GM23338 (cell line): ENCODE results near the gene SMIM35. TPM values are rescaled to one million over a fixed set of nuclear protein-coding genes. Genes with fewer than 3 reads are reported as not detected.
A peak's percentile ranks its signal among the peaks of the same experiment; 100 is the strongest.

ENCODE experiments used
- ATAC-seq: fragments of 200-7000 bp; cut with Tn5 transposase; 3 replicates; pipeline ENCODE4 v1.9.1; 2020
- DNase-seq: peaks from one replicate; pipeline ENCODE4 v3.0.0-alpha.2; 2015; ENCODE audit warnings: low spot score
- H2AFZ ChIP-seq: fragments of 200-600 bp; sonication (generic); 2 replicates; pipeline ENCODE4 v1.8.0; 2016; ENCODE audit warnings: antibody characterized with exemption, mild to moderate bottlenecking, moderate library complexity
- H3F3A ChIP-seq: fragments of 200-600 bp; sonication (generic); replicated peaks from 2 replicates; pipeline ENCODE4 v1.8.0; 2017; ENCODE audit warnings: antibody characterized with exemption, mixed run types, low read depth
- H3K27ac ChIP-seq: fragments of 200-600 bp; sonication (generic); 2 replicates; pipeline ENCODE4 v1.6.1; 2016; ENCODE audit warnings: low read depth
- H3K27me3 ChIP-seq: fragments of 200-600 bp; sonication (generic); 2 replicates; pipeline ENCODE4 v1.8.0; 2016; ENCODE audit warnings: mild to moderate bottlenecking, mixed run types, moderate library complexity; ENCODE audit not compliant: insufficient read depth
- H3K36me3 ChIP-seq: fragments of 200-600 bp; sonication (generic); 2 replicates; pipeline ENCODE4 v1.8.0; 2016; ENCODE audit warnings: mild to moderate bottlenecking; ENCODE audit not compliant: insufficient read depth
- H3K4me1 ChIP-seq: fragments of 200-600 bp; sonication (generic); 2 replicates; pipeline ENCODE4 v1.8.0; 2016; ENCODE audit warnings: mild to moderate bottlenecking, moderate library complexity; ENCODE audit not compliant: insufficient read depth
- H3K4me2 ChIP-seq: fragments of 200-600 bp; sonication (generic); 2 replicates; pipeline ENCODE4 v1.7.1; 2017; ENCODE audit warnings: mixed run types
- H3K4me3 ChIP-seq: fragments of 200-600 bp; sonication (generic); 2 replicates; pipeline ENCODE4 v1.6.1; 2016; ENCODE audit warnings: mixed run types
- H3K79me2 ChIP-seq: fragments of 200-600 bp; sonication (generic); replicated peaks from 2 replicates; pipeline ENCODE4 v1.8.0; 2017; ENCODE audit warnings: mild to moderate bottlenecking; ENCODE audit not compliant: insufficient read depth
- H3K9me2 ChIP-seq: fragments of 200-600 bp; sonication (generic); 2 replicates; pipeline ENCODE4 v1.8.0; 2017; ENCODE audit not compliant: insufficient read depth
- H4K20me1 ChIP-seq: fragments of 200-600 bp; sonication (generic); replicated peaks from 2 replicates; pipeline ENCODE4 v1.8.0; 2017; ENCODE audit warnings: mild to moderate bottlenecking; ENCODE audit not compliant: insufficient read depth
- H3K27ac Mint-ChIP-seq: 2 replicates; pipeline ENCODE4 v1.8.0; 2020; ENCODE audit warnings: inconsistent platforms, mild to moderate bottlenecking, moderate library complexity, mixed read lengths
- H3K27me3 Mint-ChIP-seq: 3 replicates; pipeline ENCODE4 v1.8.0; 2022; ENCODE audit warnings: low read depth, mild to moderate bottlenecking, moderate library complexity, mixed read lengths, inconsistent platforms; ENCODE audit not compliant: insufficient read depth, poor library complexity
- H3K36me3 Mint-ChIP-seq: 3 replicates; pipeline ENCODE4 v1.8.0; 2021; ENCODE audit warnings: low read depth, mild to moderate bottlenecking, inconsistent platforms, moderate library complexity, mixed read lengths
- H3K4me1 Mint-ChIP-seq: 3 replicates; pipeline ENCODE4 v1.8.0; 2020; ENCODE audit warnings: mild to moderate bottlenecking, inconsistent platforms, mixed read lengths
- H3K4me3 Mint-ChIP-seq: 3 replicates; pipeline ENCODE4 v1.8.0; 2021; ENCODE audit warnings: moderate library complexity, mild to moderate bottlenecking, inconsistent platforms, mixed read lengths
- H3K9me3 Mint-ChIP-seq: 3 replicates; pipeline ENCODE4 v1.8.0; 2020; ENCODE audit warnings: moderate library complexity, mild to moderate bottlenecking, inconsistent platforms, mixed read lengths
- CREB1 ChIP-seq: fragments of 250-450 bp; sonication (Bioruptor Pico); IDR thresholded peaks from 2 replicates; pipeline ENCODE4 v1.5.0; 2020; ENCODE audit warnings: low read depth, mild to moderate bottlenecking, moderate library complexity
- EZH2 ChIP-seq: fragments of 200-600 bp; sonication (generic); IDR thresholded peaks from one replicate; pipeline ENCODE4 v1.8.0; 2017; ENCODE audit warnings: antibody characterized with exemption, mild to moderate bottlenecking, low read depth; ENCODE audit not compliant: unreplicated experiment
- EZH2phosphoT487 ChIP-seq: fragments of 200-600 bp; sonication (generic); IDR thresholded peaks from one replicate; pipeline ENCODE4 v1.8.1; 2018; ENCODE audit warnings: antibody characterized with exemption; ENCODE audit not compliant: unreplicated experiment
- JUNB ChIP-seq: IDR thresholded peaks from one replicate; pipeline ENCODE4 v1.6.1; 2016; ENCODE audit warnings: antibody characterized with exemption; ENCODE audit not compliant: unreplicated experiment
- NANOG ChIP-seq: IDR thresholded peaks from 2 replicates; pipeline ENCODE4 v1.6.1; 2016; ENCODE audit warnings: antibody characterized with exemption, borderline replicate concordance
- POLR2AphosphoS5 ChIP-seq: IDR thresholded peaks from 2 replicates; pipeline ENCODE4 v1.6.1; 2016; ENCODE audit warnings: antibody characterized with exemption, low read depth
- STAT1 ChIP-seq: IDR thresholded peaks from one replicate; pipeline ENCODE4 v1.6.1; 2016; ENCODE audit warnings: antibody characterized with exemption; ENCODE audit not compliant: unreplicated experiment
- ZNF114 ChIP-seq: fragments of 250-450 bp; sonication (Bioruptor Pico); IDR thresholded peaks from 2 replicates; pipeline ENCODE4 v1.5.0; 2020; ENCODE audit warnings: mild to moderate bottlenecking, moderate library complexity
- ZNF331 ChIP-seq: fragments of 250-450 bp; sonication (Bioruptor Pico); IDR thresholded peaks from 2 replicates; pipeline ENCODE4 v1.5.0; 2020; ENCODE audit warnings: low read depth, mild to moderate bottlenecking, moderate library complexity
- polyA plus RNA-seq: library from polyadenylated mRNA; unstranded; fragments of >200 nt; fragmentation: Nextera tagmentation; extraction: Ambion mirVana; gene quantifications from 2 replicates; pipeline ENCODE4 v1.2.1, GENCODE V29; 2016
- total RNA-seq: library from RNA; depleted of rRNA; stranded (reverse); fragments of >200 nt; shearing (Covaris generic); gene quantifications from 2 replicates; pipeline ENCODE4 v1.2.3, GENCODE V29; 2014
- TF ChIP-seq, protein P1 (sequence below): IDR thresholded peaks from 2 replicates; pipeline ENCODE4 v1.6.1; 2016; ENCODE audit warnings: antibody characterized with exemption
- TF ChIP-seq, protein P2 (sequence below): fragments of 250-450 bp; sonication (Bioruptor Pico); IDR thresholded peaks from 2 replicates; pipeline ENCODE4 v1.5.0; 2020; ENCODE audit warnings: mild to moderate bottlenecking, moderate library complexity
- TF ChIP-seq, protein P3 (sequence below): IDR thresholded peaks from one replicate; pipeline ENCODE4 v1.6.1; 2018; ENCODE audit warnings: antibody characterized with exemption; ENCODE audit not compliant: unreplicated experiment
- TF ChIP-seq, protein P4 (sequence below), 2 experiments: fragments of 200-600 bp in 1 of 2; sonication (generic) in 1 of 2; conservative IDR thresholded peaks; 2 replicates each; pipeline versions ENCODE4 v1.5.1 to v1.6.1; 2016 to 2017; ENCODE audit warnings: antibody characterized with exemption in 2 of 2, low read depth in 2 of 2, mild to moderate bottlenecking in 2 of 2, moderate library complexity in 1 of 2

Gene SMIM35
- total and polyA plus RNA-seq, 2 experiments from 2014 or later: not detected

DNA sequence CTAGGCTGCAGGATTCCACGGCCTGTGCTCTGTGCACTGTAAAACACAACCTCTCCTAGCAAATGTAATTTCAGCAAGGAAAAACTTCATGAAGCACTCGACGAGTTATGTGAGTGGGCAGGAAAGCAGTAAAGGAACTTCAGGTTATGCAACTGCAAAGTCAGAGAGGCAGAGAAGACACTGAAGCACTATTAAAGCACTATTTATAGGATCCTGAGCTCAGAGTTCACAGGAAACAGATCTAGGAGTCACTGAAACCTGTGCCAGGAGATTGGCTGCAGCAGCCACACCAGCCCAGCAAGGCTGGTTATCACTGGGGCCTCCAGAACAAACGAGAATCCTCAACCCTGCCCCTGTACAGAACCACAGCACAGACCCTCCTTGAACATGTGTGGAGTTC, 2.5 kb downstream of the SMIM35 start:
- H3K4me1 Mint-ChIP-seq: peaks cover 10% of the 10 kb centered on the region
- H3K27ac ChIP-seq: no peak overlapping the region

More for the DNA sequence above, 2.5 kb downstream of the SMIM35 start:
- H3F3A ChIP-seq: no peaks in the 10 kb centered on the region
- Mint-ChIP-seq H3K9me3 (peaks cover 17% of the 10 kb centered on the region; the same call in 2 of the 3 replicates), H3K27me3 (no peaks in the 10 kb centered on the region), H3K4me3 (no peak overlapping the region), H3K36me3 (no peaks in the 10 kb centered on the region; the same call in 2 of the 3 replicates), H3K27ac (no peak overlapping the region)
- ATAC-seq (no peak), DNase-seq (no peak)
- H3K4me3 ChIP-seq: no peak overlapping the region
- no peaks in the 10 kb centered on the region for H3K4me1 ChIP-seq
- no peaks in the 10 kb centered on the region for H3K9me2 ChIP-seq
- 0 out of 2 replicates have a peak overlapping the region, but pooled peaks have one; percentile 32 for H2AFZ ChIP-seq
- no peaks in the 10 kb centered on the region for H4K20me1 ChIP-seq
- H3K27me3 ChIP-seq: no peaks in the 10 kb centered on the region
- H3K4me2 ChIP-seq: no peak overlapping the region
- H3K79me2 ChIP-seq: no peaks in the 10 kb centered on the region
- TF ChIP-seq, protein P1, sequence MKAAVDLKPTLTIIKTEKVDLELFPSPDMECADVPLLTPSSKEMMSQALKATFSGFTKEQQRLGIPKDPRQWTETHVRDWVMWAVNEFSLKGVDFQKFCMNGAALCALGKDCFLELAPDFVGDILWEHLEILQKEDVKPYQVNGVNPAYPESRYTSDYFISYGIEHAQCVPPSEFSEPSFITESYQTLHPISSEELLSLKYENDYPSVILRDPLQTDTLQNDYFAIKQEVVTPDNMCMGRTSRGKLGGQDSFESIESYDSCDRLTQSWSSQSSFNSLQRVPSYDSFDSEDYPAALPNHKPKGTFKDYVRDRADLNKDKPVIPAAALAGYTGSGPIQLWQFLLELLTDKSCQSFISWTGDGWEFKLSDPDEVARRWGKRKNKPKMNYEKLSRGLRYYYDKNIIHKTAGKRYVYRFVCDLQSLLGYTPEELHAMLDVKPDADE: no peak
- TF ChIP-seq ZNF114 (no peak), CREB1 (no peak), ZNF331 (CRISPR knock-in tag) (no peak), EZH2 (no peak), JUNB (no peak), STAT1 (no peak), NANOG (no peak), POLR2AphosphoS5 (no peak), EZH2phosphoT487 (no peak)
- TF ChIP-seq, protein P2, sequence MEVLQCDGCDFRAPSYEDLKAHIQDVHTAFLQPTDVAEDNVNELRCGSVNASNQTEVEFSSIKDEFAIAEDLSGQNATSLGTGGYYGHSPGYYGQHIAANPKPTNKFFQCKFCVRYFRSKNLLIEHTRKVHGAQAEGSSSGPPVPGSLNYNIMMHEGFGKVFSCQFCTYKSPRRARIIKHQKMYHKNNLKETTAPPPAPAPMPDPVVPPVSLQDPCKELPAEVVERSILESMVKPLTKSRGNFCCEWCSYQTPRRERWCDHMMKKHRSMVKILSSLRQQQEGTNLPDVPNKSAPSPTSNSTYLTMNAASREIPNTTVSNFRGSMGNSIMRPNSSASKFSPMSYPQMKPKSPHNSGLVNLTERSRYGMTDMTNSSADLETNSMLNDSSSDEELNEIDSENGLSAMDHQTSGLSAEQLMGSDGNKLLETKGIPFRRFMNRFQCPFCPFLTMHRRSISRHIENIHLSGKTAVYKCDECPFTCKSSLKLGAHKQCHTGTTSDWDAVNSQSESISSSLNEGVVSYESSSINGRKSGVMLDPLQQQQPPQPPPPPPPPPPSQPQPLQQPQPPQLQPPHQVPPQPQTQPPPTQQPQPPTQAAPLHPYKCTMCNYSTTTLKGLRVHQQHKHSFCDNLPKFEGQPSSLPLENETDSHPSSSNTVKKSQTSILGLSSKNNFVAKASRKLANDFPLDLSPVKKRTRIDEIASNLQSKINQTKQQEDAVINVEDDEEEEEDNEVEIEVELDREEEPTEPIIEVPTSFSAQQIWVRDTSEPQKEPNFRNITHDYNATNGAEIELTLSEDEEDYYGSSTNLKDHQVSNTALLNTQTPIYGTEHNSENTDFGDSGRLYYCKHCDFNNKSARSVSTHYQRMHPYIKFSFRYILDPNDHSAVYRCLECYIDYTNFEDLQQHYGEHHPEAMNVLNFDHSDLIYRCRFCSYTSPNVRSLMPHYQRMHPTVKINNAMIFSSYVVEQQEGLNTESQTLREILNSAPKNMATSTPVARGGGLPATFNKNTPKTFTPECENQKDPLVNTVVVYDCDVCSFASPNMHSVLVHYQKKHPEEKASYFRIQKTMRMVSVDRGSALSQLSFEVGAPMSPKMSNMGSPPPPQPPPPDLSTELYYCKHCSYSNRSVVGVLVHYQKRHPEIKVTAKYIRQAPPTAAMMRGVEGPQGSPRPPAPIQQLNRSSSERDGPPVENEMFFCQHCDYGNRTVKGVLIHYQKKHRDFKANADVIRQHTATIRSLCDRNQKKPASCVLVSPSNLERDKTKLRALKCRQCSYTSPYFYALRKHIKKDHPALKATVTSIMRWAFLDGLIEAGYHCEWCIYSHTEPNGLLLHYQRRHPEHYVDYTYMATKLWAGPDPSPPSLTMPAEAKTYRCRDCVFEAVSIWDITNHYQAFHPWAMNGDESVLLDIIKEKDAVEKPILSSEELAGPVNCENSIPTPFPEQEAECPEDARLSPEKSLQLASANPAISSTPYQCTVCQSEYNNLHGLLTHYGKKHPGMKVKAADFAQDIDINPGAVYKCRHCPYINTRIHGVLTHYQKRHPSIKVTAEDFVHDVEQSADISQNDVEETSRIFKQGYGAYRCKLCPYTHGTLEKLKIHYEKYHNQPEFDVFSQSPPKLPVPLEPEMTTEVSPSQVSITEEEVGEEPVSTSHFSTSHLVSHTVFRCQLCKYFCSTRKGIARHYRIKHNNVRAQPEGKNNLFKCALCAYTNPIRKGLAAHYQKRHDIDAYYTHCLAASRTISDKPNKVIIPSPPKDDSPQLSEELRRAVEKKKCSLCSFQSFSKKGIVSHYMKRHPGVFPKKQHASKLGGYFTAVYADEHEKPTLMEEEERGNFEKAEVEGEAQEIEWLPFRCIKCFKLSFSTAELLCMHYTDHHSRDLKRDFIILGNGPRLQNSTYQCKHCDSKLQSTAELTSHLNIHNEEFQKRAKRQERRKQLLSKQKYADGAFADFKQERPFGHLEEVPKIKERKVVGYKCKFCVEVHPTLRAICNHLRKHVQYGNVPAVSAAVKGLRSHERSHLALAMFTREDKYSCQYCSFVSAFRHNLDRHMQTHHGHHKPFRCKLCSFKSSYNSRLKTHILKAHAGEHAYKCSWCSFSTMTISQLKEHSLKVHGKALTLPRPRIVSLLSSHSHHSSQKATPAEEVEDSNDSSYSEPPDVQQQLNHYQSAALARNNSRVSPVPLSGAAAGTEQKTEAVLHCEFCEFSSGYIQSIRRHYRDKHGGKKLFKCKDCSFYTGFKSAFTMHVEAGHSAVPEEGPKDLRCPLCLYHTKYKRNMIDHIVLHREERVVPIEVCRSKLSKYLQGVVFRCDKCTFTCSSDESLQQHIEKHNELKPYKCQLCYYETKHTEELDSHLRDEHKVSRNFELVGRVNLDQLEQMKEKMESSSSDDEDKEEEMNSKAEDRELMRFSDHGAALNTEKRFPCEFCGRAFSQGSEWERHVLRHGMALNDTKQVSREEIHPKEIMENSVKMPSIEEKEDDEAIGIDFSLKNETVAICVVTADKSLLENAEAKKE: no peak
- TF ChIP-seq, protein P3, sequence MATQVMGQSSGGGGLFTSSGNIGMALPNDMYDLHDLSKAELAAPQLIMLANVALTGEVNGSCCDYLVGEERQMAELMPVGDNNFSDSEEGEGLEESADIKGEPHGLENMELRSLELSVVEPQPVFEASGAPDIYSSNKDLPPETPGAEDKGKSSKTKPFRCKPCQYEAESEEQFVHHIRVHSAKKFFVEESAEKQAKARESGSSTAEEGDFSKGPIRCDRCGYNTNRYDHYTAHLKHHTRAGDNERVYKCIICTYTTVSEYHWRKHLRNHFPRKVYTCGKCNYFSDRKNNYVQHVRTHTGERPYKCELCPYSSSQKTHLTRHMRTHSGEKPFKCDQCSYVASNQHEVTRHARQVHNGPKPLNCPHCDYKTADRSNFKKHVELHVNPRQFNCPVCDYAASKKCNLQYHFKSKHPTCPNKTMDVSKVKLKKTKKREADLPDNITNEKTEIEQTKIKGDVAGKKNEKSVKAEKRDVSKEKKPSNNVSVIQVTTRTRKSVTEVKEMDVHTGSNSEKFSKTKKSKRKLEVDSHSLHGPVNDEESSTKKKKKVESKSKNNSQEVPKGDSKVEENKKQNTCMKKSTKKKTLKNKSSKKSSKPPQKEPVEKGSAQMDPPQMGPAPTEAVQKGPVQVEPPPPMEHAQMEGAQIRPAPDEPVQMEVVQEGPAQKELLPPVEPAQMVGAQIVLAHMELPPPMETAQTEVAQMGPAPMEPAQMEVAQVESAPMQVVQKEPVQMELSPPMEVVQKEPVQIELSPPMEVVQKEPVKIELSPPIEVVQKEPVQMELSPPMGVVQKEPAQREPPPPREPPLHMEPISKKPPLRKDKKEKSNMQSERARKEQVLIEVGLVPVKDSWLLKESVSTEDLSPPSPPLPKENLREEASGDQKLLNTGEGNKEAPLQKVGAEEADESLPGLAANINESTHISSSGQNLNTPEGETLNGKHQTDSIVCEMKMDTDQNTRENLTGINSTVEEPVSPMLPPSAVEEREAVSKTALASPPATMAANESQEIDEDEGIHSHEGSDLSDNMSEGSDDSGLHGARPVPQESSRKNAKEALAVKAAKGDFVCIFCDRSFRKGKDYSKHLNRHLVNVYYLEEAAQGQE: no peak
- TF ChIP-seq, protein P4, sequence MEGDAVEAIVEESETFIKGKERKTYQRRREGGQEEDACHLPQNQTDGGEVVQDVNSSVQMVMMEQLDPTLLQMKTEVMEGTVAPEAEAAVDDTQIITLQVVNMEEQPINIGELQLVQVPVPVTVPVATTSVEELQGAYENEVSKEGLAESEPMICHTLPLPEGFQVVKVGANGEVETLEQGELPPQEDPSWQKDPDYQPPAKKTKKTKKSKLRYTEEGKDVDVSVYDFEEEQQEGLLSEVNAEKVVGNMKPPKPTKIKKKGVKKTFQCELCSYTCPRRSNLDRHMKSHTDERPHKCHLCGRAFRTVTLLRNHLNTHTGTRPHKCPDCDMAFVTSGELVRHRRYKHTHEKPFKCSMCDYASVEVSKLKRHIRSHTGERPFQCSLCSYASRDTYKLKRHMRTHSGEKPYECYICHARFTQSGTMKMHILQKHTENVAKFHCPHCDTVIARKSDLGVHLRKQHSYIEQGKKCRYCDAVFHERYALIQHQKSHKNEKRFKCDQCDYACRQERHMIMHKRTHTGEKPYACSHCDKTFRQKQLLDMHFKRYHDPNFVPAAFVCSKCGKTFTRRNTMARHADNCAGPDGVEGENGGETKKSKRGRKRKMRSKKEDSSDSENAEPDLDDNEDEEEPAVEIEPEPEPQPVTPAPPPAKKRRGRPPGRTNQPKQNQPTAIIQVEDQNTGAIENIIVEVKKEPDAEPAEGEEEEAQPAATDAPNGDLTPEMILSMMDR (conservative IDR thresholded peaks at IDR 0.05; ENCODE audit: low read depth in 2 of 2): no peak
- H3K36me3 ChIP-seq: no peaks in the 10 kb centered on the region
